OCI-LY1 (cell line): ENCODE data around the gene ABLIM1.

Source experiments
- CTCF ChIP-seq: fragments of 200-600 bp; sonication (generic), shearing (Covaris generic); IDR thresholded peaks from 2 replicates; pipeline ENCODE4 v1.5.1; 2017; ENCODE audit warnings: mild to moderate bottlenecking, antibody characterized with exemption, low read length, moderate library complexity, mixed read lengths
- EZH2 ChIP-seq: fragments of 200-600 bp; sonication (generic), shearing (Covaris generic); IDR thresholded peaks from 2 replicates; pipeline ENCODE4 v1.8.0; 2017; ENCODE audit warnings: borderline replicate concordance, mixed run types, mild to moderate bottlenecking, antibody characterized with exemption, low read length, moderate library complexity, mixed read lengths

- TF ChIP-seq CTCF (peak; percentile 31; the same call in 1 of the 2 replicates), EZH2 (no peak)
These were observed 270.3 kb downstream of the ABLIM1 start for GRCh38 chr10:114387784-114388183.
